ENCODE results near the gene ZBTB25.

- TF ChIP-seq ZFP3 (CRISPR knock-in tag; IDR thresholded peaks at IDR 0.05) (no peak), CREB5 (CRISPR knock-in tag; IDR thresholded peaks at IDR 0.05; ENCODE audit: low read depth) (no peak)
Measured at GRCh38 chr14:64550621-64551333, 47.1 kb upstream of the ZBTB25 start.
